ENCODE results near the gene UNK.

The UNK gene, protein sequence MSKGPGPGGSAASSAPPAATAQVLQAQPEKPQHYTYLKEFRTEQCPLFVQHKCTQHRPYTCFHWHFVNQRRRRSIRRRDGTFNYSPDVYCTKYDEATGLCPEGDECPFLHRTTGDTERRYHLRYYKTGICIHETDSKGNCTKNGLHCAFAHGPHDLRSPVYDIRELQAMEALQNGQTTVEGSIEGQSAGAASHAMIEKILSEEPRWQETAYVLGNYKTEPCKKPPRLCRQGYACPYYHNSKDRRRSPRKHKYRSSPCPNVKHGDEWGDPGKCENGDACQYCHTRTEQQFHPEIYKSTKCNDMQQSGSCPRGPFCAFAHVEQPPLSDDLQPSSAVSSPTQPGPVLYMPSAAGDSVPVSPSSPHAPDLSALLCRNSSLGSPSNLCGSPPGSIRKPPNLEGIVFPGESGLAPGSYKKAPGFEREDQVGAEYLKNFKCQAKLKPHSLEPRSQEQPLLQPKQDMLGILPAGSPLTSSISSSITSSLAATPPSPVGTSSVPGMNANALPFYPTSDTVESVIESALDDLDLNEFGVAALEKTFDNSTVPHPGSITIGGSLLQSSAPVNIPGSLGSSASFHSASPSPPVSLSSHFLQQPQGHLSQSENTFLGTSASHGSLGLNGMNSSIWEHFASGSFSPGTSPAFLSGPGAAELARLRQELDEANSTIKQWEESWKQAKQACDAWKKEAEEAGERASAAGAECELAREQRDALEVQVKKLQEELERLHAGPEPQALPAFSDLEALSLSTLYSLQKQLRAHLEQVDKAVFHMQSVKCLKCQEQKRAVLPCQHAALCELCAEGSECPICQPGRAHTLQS

DNA sequence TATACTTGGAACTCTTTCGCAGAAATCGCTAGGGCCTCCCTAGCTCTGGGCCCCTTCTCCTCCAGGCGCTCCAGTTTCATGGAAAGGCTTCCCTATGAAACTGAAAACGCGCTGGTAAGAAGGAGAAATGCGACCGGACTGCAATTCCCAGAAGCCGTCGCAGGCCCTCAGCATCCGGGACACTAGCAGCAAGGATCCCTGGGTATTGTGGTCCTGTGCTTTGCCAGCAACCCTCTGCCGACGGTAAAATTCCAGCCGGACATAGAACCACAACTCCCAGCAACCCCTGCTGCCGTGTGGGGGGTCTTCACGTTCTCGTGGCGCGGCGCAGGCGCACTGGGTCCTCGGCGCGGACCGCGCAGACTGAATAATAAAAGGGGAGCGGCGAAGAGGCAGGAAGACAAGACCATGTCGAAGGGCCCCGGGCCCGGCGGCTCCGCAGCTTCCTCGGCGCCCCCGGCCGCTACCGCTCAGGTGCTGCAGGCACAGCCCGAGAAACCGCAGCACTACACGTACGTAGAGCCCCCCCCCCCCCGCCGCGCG, at the start of gene UNK:
Gene UNK (plus strand): TSS at position 334 of the 543 bp plus-strand sequence. CDS start 75 bp downstream, at position 409.
- peak within 1 kb of the TSS; percentile 96 for H3K27ac Mint-ChIP-seq (ENCODE audit: low read depth)
- DNase-seq (ENCODE audit: low spot score in 2 of 2): peak; percentile 89 to 96
- peak within 1 kb of the TSS; percentile 84 for H3K4me3 Mint-ChIP-seq
- peaks cover 29% of the 10 kb centered on the region for H3K4me1 Mint-ChIP-seq
- ATAC-seq (replicated peaks; ENCODE audit: extremely low read depth, poor library complexity, severe bottlenecking): peak; percentile 68
- H3K9me3 Mint-ChIP-seq: no peaks in the 10 kb centered on the region
- H3K27me3 Mint-ChIP-seq: no peaks in the 10 kb centered on the region
- peaks cover 26% of the 10 kb centered on the region for H3K36me3 Mint-ChIP-seq (ENCODE audit: insufficient read depth)

DNA sequence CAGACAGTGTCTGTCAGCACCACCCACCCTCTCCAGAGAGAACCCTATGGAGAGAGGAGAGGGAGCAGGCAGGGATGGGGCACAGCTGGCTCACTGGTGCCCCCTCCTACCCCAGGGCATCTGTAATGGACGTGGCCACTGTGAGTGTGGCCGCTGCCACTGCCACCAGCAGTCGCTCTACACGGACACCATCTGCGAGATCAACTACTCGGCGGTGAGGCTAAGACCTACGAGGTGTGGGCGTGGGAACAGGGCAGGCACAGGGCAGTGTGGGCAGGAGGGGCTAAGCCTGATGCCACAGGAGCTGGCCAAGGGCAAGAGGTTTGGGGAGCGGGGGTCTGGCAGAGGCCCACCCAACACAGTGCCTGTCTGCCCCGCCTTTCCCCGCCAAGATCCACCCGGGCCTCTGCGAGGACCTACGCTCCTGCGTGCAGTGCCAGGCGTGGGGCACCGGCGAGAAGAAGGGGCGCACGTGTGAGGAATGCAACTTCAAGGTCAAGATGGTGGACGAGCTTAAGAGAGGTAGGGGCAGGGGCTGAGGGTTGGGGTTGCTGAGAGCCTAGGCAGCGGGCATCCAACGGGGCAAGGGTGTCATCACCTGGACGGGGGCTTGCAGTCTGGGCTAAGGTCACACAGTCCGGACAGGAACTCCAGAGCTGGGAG, 48.3 kb upstream of the UNK start:
- Mint-ChIP-seq H3K4me3 (no peak overlapping the region), H3K4me1 (peaks cover 8% of the 10 kb centered on the region), H3K9me3 (no peaks in the 10 kb centered on the region), H3K36me3 (ENCODE audit: insufficient read depth) (no peaks in the 10 kb centered on the region), H3K27me3 (no peaks in the 10 kb centered on the region), H3K27ac (ENCODE audit: low read depth) (no peak overlapping the region)
- no peak for DNase-seq (ENCODE audit: low spot score in 2 of 2)
- ATAC-seq (replicated peaks; ENCODE audit: extremely low read depth, poor library complexity, severe bottlenecking): no peak

DNA sequence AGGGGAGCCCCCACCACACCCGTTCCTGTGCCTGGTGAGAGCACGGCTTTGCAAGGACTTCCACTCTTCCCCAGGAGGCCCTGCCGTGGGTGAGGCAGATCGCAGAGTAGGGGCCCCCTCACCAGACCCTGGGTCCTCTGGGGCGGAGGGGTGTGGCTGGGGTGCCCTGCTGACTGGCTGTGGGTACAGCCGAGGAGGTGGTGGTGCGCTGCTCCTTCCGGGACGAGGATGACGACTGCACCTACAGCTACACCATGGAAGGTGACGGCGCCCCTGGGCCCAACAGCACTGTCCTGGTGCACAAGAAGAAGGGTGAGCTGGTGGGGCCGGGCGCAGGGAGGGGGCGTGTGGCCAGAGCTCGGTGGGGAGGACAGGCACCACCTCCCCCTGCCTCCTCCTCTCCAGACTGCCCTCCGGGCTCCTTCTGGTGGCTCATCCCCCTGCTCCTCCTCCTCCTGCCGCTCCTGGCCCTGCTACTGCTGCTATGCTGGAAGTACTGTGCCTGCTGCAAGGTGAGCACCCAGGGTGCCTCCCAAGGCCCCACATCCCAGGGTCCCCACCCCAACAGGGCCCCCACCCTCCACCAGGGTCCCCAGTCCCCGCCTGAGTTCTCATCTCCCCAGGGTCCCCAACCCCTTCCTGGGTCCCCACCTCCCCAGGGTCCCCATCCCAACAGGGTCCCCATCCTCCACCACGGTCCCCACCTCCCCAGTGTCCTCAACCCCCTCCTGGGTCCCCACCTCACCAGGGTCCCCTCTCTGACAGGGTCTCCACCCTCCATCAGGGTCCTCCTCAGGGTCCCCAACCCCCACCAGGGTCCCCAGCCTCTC, 47.3 kb upstream of the UNK start:
- no peak overlapping the region for H3K4me3 Mint-ChIP-seq

DNA sequence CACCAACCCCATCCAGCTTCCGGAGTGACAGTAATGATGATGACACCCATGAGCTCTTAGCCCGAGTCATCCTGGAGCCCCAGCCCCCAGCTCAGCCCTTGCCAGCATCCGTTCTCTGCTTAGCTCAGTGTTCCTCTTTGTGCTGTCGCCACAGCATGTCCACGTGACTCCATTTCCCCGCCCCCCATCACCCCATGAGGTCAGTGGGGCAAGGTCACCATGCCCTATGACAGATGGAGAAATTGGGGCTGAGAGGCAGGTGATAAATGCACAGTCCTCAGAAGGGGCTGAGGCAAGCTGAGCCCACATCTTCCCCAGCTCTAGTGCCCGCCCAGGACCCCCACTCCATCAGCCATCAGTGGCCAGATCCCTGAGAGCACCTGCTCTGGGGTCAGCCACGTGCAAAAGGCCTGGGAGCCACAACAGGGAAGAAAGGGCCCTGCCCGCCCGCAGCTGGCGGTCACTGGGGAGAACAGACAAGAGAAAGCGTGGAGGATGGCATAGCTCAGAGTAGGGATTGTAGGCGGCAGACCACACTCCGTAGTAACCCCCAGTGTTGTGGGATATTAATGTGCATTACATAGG, 46.3 kb upstream of the UNK start:
- Mint-ChIP-seq H3K4me3 (no peak overlapping the region), H3K27ac (ENCODE audit: low read depth) (no peak overlapping the region), H3K9me3 (no peaks in the 10 kb centered on the region), H3K4me1 (peaks cover 8% of the 10 kb centered on the region), H3K27me3 (no peaks in the 10 kb centered on the region), H3K36me3 (ENCODE audit: insufficient read depth) (no peaks in the 10 kb centered on the region)
- ATAC-seq (replicated peaks; ENCODE audit: extremely low read depth, poor library complexity, severe bottlenecking) (no peak), DNase-seq (ENCODE audit: low spot score in 2 of 2) (no peak)

More for the DNA sequence above, 47.3 kb upstream of the UNK start:
- Mint-ChIP-seq H3K27ac (ENCODE audit: low read depth) (no peak overlapping the region), H3K9me3 (no peaks in the 10 kb centered on the region), H3K4me1 (peaks cover 8% of the 10 kb centered on the region), H3K36me3 (ENCODE audit: insufficient read depth) (no peaks in the 10 kb centered on the region), H3K27me3 (no peaks in the 10 kb centered on the region)
- no peak for ATAC-seq (replicated peaks; ENCODE audit: extremely low read depth, poor library complexity, severe bottlenecking)
- DNase-seq (ENCODE audit: low spot score in 2 of 2): no peak

DNA sequence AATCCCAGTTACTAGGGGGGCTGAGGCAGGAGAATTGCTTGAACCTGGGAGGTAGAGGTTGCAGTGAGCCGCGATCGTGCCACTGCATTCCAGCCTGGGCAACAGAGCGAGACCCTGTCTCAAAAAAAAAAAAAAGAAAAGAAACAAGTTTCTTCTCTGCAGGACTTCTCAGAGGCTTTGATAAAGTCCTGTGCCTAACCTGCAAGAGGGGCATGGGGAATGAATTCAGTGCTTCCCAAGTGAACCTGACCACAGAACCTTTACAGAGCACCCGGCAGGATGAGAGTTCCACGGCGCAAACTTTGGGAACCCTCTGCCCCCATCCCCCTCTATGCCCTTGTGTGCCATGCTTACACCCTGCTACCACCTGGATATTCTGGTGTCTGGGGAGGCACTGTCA, 45.4 kb upstream of the UNK start:
- no peak overlapping the region for H3K27ac Mint-ChIP-seq (ENCODE audit: low read depth)
- peaks cover 7% of the 10 kb centered on the region for H3K4me1 Mint-ChIP-seq
- no peaks in the 10 kb centered on the region for H3K36me3 Mint-ChIP-seq (ENCODE audit: insufficient read depth)

DNA sequence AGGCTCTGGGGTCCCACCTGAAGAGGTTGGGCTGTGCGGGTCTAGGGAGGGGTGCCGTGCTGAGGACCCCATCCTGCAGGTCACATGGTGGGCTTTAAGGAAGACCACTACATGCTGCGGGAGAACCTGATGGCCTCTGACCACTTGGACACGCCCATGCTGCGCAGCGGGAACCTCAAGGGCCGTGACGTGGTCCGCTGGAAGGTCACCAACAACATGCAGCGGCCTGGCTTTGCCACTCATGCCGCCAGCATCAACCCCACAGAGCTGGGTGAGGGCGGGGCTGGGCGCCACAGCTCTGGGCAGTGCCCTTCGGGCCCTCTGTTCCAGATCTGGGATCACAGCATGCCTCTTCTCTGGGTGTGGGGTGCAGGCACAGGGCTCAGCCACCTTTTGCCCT, 44.8 kb upstream of the UNK start:
- Mint-ChIP-seq H3K36me3 (ENCODE audit: insufficient read depth) (no peaks in the 10 kb centered on the region), H3K4me1 (peaks cover under 1% of the 10 kb centered on the region), H3K9me3 (no peaks in the 10 kb centered on the region), H3K4me3 (no peak overlapping the region), H3K27ac (ENCODE audit: low read depth) (no peak overlapping the region), H3K27me3 (no peaks in the 10 kb centered on the region)
- ATAC-seq (replicated peaks; ENCODE audit: extremely low read depth, poor library complexity, severe bottlenecking): no peak
- no peak for DNase-seq (ENCODE audit: low spot score in 2 of 2)

More for the DNA sequence above, 45.4 kb upstream of the UNK start:
- Mint-ChIP-seq H3K9me3 (no peaks in the 10 kb centered on the region), H3K4me3 (no peak overlapping the region), H3K27me3 (no peaks in the 10 kb centered on the region)
- DNase-seq (ENCODE audit: low spot score in 2 of 2) (no peak), ATAC-seq (replicated peaks; ENCODE audit: extremely low read depth, poor library complexity, severe bottlenecking) (no peak)

DNA sequence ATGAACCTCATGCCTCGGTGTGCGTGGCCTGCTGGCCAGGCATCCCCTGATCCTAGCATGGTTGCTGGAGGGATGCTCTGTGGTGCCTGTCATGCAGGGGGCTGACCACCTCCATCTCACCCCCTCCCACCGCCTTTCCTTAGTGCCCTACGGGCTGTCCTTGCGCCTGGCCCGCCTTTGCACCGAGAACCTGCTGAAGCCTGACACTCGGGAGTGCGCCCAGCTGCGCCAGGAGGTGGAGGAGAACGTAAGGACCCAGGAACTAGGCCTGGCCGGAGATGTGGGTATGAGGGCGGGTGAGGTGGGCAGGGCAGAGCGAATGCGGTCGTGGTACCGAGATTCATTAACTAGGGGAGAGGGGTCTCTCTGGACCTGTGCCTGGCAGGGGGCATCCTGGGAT, 44.4 kb upstream of the UNK start:
- ATAC-seq (replicated peaks; ENCODE audit: extremely low read depth, poor library complexity, severe bottlenecking) (no peak), DNase-seq (ENCODE audit: low spot score in 2 of 2) (no peak)
- Mint-ChIP-seq H3K27ac (ENCODE audit: low read depth) (no peak overlapping the region), H3K4me3 (no peak overlapping the region), H3K27me3 (no peaks in the 10 kb centered on the region), H3K9me3 (no peaks in the 10 kb centered on the region), H3K4me1 (no peaks in the 10 kb centered on the region), H3K36me3 (ENCODE audit: insufficient read depth) (no peaks in the 10 kb centered on the region)

DNA sequence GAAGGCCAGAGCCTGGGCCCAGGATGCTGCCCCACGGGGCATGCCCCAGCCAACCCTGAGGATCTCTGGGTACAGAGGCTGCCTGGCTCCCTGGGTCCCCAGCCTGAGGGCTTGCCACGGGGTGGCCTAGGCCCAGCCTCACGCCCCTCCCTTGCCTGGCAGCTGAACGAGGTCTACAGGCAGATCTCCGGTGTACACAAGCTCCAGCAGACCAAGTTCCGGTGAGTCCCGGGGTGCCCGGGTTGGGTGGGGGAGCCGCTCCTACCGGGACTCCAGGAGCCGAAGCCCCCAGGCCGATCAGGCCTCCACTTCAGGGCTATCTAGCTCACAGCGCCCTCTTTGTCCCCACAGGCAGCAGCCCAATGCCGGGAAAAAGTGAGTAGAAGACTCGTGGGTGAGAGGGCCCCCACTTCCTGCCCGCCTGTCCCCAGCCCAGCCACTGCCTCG, 44.0 kb upstream of the UNK start:
- Mint-ChIP-seq H3K4me3 (no peak overlapping the region), H3K27me3 (no peaks in the 10 kb centered on the region), H3K27ac (ENCODE audit: low read depth) (no peak overlapping the region), H3K4me1 (no peaks in the 10 kb centered on the region), H3K9me3 (no peaks in the 10 kb centered on the region), H3K36me3 (ENCODE audit: insufficient read depth) (no peaks in the 10 kb centered on the region)
- ATAC-seq (replicated peaks; ENCODE audit: extremely low read depth, poor library complexity, severe bottlenecking) (no peak), DNase-seq (ENCODE audit: low spot score in 2 of 2) (no peak)

DNA sequence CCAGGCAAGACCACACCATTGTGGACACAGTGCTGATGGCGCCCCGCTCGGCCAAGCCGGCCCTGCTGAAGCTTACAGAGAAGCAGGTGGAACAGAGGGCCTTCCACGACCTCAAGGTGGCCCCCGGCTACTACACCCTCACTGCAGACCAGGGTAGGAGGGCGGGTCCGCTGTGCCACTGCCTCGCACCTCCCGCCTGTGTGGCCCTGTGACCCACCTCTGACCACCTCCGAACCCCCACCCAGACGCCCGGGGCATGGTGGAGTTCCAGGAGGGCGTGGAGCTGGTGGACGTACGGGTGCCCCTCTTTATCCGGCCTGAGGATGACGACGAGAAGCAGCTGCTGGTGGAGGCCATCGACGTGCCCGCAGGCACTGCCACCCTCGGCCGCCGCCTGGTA, 42.3 kb upstream of the UNK start:
- H3K36me3 Mint-ChIP-seq (ENCODE audit: insufficient read depth): no peaks in the 10 kb centered on the region

DNA sequence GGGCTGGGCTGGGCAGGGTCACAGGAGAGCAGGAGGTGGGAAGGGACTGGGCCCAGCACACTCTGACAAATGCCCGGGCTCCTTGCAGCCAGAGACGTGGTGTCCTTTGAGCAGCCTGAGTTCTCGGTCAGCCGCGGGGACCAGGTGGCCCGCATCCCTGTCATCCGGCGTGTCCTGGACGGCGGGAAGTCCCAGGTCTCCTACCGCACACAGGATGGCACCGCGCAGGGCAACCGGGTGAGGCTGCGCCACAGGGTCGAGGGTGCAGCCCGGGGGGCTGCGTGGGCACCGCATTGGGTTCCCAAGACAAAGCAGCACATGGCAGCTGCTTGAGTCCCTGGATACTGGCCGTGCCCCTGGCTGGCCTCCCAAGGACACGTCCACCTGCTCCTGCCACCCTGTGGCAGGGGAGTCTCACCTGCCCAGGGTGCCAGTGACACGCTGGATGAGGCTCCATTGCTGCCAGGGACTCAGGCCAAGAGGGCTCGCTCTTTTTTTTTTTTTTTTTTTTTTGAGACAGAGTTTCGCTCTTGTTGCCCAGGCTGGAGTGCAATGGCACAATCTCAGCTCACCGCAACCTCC, 40.9 kb upstream of the UNK start:
- Mint-ChIP-seq H3K27ac (ENCODE audit: low read depth) (no peak overlapping the region), H3K4me3 (no peak overlapping the region), H3K9me3 (no peaks in the 10 kb centered on the region), H3K27me3 (no peaks in the 10 kb centered on the region), H3K36me3 (ENCODE audit: insufficient read depth) (peaks cover 1% of the 10 kb centered on the region), H3K4me1 (peaks cover 5% of the 10 kb centered on the region)
- no peak for ATAC-seq (replicated peaks; ENCODE audit: extremely low read depth, poor library complexity, severe bottlenecking)
- DNase-seq (ENCODE audit: low spot score in 2 of 2): no peak

More for the DNA sequence above, 42.3 kb upstream of the UNK start:
- H3K27ac Mint-ChIP-seq (ENCODE audit: low read depth): no peak overlapping the region
- no peak overlapping the region for H3K4me3 Mint-ChIP-seq
- ATAC-seq (replicated peaks; ENCODE audit: extremely low read depth, poor library complexity, severe bottlenecking): no peak
- no peak for DNase-seq (ENCODE audit: low spot score in 2 of 2)
- no peaks in the 10 kb centered on the region for H3K9me3 Mint-ChIP-seq
- no peaks in the 10 kb centered on the region for H3K27me3 Mint-ChIP-seq
- no peaks in the 10 kb centered on the region for H3K4me1 Mint-ChIP-seq

DNA sequence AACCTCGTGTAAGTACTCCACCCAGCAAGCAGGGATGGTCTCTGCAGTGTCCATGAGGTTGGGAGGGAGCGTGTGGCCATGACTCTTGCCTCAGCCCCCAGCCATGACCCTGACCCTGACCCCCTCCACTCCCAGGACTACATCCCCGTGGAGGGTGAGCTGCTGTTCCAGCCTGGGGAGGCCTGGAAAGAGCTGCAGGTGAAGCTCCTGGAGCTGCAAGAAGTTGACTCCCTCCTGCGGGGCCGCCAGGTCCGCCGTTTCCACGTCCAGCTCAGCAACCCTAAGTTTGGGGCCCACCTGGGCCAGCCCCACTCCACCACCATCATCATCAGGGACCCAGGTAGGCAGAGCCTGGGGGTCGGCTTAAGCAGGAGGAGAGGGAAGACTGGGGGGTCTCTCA, 35.9 kb upstream of the UNK start:
- peaks cover 4% of the 10 kb centered on the region for H3K36me3 Mint-ChIP-seq (ENCODE audit: insufficient read depth)
- ATAC-seq (replicated peaks; ENCODE audit: extremely low read depth, poor library complexity, severe bottlenecking) (no peak), DNase-seq (ENCODE audit: low spot score in 2 of 2) (no peak)
- H3K27me3 Mint-ChIP-seq: no peaks in the 10 kb centered on the region
- H3K4me3 Mint-ChIP-seq: no peak overlapping the region
- H3K9me3 Mint-ChIP-seq: no peaks in the 10 kb centered on the region
- peaks cover 16% of the 10 kb centered on the region for H3K4me1 Mint-ChIP-seq
- no peak overlapping the region for H3K27ac Mint-ChIP-seq (ENCODE audit: low read depth)

All from central memory CD8-positive, alpha-beta T cell (primary cell).